AG04449 (cell line): ENCODE data around the gene XPO6.

Experiments
- CTCF ChIA-PET: fragments of 350-600 bp; formaldehyde crosslinking; extraction: SDS; loops from one replicate; lab custom pipeline; 2021; ENCODE audit warnings: antibody characterized with exemption; lab: Yijun Ruan, JAX
- POLR2A ChIA-PET: fragments of 400-600, 350-600 bp; formaldehyde crosslinking; extraction: SDS; loops from one replicate; lab custom pipeline; 2020; ENCODE audit warnings: antibody characterized with exemption, inconsistent platforms; lab: Yijun Ruan, JAX
- DNase-seq: peaks from one replicate; pipeline ENCODE4 v3.0.0-alpha.2; 2010; ENCODE audit warnings: low read depth, low spot score
- H3K4me3 ChIP-seq: 2 replicates; pipeline ENCODE4 v1.5.1; 2011; ENCODE audit warnings: low read depth, mild to moderate bottlenecking, control low read depth, low read length
- CTCF ChIP-seq: IDR thresholded peaks from one replicate; pipeline ENCODE4 v1.5.1; 2011; ENCODE audit warnings: mild to moderate bottlenecking, moderate library complexity, low read length, control low read depth, inconsistent platforms; ENCODE audit not compliant: insufficient read depth; ENCODE audit errors: missing control alignments

The XPO6 gene

GRCh38 chr16:28089992-28090365, 121.8 kb downstream of the XPO6 start:
- CTCF ChIA-PET = interaction anchor here (1.1 to 2.3 kb wide), 3 partner anchors 10 to 128 kb away, joined by 3 to 12 read pairs (median 3); no protein-coding TSS in a partner anchor
- TF ChIP-seq CTCF = no peak
- DNase-seq = no peak
- H3K4me3 ChIP-seq = no peak overlapping the region
- POLR2A ChIA-PET = no interaction called here

- ChIA-PET POLR2A (no interaction called here), CTCF (interaction anchor here (1.6 to 2.3 kb wide), 2 partner anchors 18 to 128 kb away, joined by 3 to 12 read pairs; no protein-coding TSS in a partner anchor)
- TF ChIP-seq CTCF = no peak
- no peak overlapping the region for H3K4me3 ChIP-seq
- DNase-seq = no peak
Measured at GRCh38 chr16:28089205-28089991, 122.4 kb downstream of the XPO6 start.

- DNase-seq = no peak
- no peak overlapping the region for H3K4me3 ChIP-seq
- TF ChIP-seq CTCF = no peak
- ChIA-PET CTCF (interaction anchor here (1.8 kb wide), 2 partner anchors 16 to 17 kb away, joined by 4 to 8 read pairs; no protein-coding TSS in a partner anchor), POLR2A (interaction anchor here (1.2 kb wide), 1 partner anchor 8 kb away, joined by 3 read pairs; no protein-coding TSS in a partner anchor)
Measured at GRCh38 chr16:28087675-28088300, 124.0 kb downstream of the XPO6 start.

GRCh38 chr16:28087140-28087660, 124.6 kb downstream of the XPO6 start:
- no peak for DNase-seq
- ChIA-PET POLR2A (interaction anchor here (1.2 kb wide), 1 partner anchor 9 kb away, joined by 3 read pairs; no protein-coding TSS in a partner anchor), CTCF (interaction anchor here (1.8 kb wide), 2 partner anchors 15 to 16 kb away, joined by 4 to 8 read pairs; no protein-coding TSS in a partner anchor)
- TF ChIP-seq CTCF = no peak
- no peak overlapping the region for H3K4me3 ChIP-seq

GRCh38 chr16:28086186-28087139, 125.3 kb downstream of the XPO6 start:
- CTCF ChIA-PET = interaction anchor here (1.8 kb wide), 2 partner anchors 14 to 16 kb away, joined by 4 to 8 read pairs; no protein-coding TSS in a partner anchor
- no peak for TF ChIP-seq CTCF
- POLR2A ChIA-PET = no interaction called here
- no peak overlapping the region for H3K4me3 ChIP-seq
- no peak for DNase-seq
